ENCODE results near the gene TAF6.

TAF6 gene

DNA sequence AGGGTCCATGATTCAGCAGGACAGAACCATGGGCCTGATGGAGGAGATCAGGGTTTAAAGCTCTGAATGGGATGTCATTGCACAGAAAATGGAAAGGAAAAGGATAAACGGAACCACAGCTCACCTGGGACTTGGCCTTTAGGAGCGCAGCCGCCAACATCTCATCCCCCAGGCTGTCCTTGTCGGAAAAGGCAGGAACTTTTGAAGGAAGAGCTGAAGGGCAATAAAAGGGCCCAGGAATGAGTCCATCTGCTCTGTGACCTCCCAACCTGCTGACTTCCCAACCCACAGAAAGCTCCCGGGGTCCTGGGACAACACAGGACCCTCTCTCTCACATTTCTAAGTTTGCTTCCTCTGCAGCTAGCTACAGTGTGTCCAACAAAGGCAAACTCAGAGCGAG lies 43.7 kb downstream of the TAF6 start:
- DNase-seq (ENCODE audit: extremely low read depth in 1 of 2, low read depth in 1 of 2) = no peak

DNA sequence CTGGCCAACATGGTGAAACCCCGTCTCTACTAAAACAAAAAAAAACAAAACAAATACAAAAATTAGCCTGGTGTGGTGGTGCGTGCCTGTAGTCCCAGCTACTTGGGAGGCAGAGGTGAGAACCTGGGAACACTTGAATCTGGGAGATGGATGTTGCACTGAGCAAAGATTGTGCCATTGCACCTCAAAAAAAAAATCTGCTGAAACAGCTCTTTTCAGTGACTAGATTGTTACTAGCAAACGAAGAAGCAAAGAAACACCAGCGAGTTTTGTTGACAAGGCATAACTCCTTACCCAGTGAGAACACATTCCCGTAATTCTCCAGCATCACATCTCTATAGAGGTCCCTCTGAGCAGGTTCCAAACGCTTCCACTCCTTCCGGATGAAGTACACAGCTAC lies 44.3 kb downstream of the TAF6 start:
- DNase-seq (ENCODE audit: extremely low read depth in 1 of 2, low read depth in 1 of 2) = no peak

DNA sequence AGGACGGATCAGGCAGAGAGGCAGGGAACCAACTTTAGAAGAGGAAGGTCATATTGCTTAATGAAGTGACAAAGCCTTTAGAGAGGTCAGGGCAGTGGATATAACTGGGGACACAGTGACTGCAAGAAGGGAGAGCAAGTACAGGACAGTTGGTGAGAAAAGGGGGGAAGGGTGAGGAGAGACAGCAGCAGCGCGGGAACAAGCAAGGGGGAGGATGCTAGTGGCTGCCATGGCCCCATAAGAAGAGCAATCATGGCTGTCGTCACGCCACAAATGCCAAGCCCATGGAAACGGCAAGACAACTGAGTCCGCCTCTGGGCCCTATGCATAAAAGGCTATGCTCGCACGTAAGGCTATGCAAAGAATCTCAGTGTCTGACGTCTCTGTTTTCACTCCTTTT lies 46.7 kb downstream of the TAF6 start:
- no peak for DNase-seq (ENCODE audit: extremely low read depth in 1 of 2, low read depth in 1 of 2)

DNA sequence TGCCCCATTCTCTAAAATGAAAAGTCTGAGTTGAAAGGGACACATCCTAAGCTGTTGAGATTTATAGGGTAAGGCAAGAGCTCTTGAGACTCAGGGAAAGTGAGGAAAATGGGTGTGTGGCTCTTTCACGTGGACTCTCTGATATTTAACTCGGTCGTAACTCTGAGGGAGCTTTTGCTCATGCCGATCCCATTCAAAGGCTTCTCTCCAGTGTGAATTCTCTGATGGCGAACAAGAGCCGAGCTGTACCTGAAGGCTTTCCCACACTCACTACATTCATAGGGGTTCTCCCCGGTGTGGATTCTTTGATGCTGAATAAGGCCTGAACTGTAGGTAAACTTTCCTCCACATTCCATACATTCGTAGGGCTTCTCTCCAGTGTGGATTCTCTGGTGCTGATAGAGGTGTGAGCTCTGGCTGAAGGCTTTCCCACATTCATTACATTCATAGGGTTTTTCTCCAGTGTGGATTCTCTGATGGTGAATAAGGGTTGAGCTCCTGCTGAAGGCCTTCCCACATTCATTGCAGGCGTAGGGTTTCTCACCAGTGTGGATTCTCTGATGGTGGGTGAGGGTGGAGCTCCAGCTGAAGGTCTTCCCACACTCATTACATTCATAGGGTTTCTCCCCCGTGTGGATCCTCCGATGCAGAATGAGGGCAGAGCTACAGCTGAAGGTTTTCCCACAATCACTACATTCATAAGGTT lies 48.0 kb downstream of the TAF6 start:
- DNase-seq (ENCODE audit: extremely low read depth in 1 of 2, low read depth in 1 of 2) = no peak

DNA sequence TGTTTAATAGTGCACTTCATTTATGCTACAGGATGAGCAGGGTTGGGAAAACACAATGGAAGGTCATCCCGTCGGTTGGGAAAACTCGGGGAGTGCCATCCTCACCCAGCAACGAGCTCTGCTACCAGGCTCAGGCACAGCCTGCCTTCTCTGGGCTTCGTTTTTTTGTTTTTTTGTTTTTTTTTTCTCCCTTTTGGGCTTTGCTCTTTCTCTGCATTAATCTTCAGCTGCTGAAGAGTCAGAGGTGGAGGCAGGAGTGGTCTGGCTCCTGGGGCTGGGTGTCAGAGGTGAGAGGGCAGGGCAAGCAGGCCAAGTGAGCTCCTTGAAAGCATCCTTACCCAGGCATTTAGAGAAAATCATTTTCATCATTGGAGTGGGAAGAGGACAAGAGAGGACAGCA lies 49.2 kb downstream of the TAF6 start:
- DNase-seq (ENCODE audit: extremely low read depth in 1 of 2, low read depth in 1 of 2) = no peak

DNA sequence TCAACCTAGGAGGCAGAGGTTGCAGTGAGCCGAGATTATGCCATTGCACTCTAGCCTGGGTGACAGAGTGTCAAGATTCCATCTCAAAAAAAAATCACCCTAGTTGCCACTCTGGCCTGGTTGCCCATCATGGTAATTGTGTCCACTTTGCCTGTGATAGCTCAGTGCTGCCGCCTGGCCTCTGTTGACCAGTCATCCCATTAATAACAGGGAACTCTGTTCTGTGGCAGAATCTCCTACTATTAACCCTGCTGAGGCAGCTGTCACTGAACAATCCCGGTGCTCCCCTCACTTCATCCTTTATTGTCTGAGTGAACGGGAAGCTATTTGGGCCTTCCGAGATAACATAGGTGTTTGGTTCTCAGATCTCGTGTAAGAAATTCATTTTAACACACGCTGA lies 52.2 kb downstream of the TAF6 start:
- DNase-seq (ENCODE audit: extremely low read depth in 1 of 2, low read depth in 1 of 2) = no peak

DNA sequence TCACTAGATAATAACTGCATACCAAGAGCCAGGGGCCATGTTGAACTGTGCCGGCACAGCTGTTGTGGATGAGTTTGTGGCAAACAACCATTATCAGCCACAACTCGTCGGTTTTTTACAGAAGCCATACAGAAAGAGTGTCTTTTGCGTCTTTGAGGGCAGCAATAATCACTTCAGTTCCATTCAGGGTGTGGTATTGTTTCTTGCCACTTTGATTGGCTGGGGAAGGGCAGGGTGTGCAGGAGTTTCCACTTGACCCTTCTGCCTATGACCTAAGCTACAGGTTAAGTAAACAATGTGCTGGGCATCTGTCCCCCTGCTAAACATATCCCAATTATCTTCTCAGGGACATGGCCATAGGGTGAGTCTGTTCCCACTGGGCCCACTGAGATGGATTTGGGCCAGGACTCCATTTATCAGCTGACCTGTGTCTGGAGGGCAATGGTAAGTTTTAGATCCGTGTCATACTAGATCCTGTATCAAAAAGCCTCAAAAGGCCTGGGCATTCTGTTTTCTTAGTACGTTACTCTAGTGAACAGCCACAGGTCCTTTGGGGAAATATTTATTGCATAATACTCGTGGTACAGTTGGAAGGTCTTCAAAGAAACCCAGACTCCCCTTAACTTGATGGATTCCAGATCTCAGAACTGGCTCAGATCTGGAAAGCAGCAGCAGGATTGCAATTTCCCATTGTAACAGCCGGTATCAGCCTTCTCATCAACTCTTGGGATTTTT lies 53.5 kb downstream of the TAF6 start:
- DNase-seq (ENCODE audit: extremely low read depth in 1 of 2, low read depth in 1 of 2) = no peak

DNA sequence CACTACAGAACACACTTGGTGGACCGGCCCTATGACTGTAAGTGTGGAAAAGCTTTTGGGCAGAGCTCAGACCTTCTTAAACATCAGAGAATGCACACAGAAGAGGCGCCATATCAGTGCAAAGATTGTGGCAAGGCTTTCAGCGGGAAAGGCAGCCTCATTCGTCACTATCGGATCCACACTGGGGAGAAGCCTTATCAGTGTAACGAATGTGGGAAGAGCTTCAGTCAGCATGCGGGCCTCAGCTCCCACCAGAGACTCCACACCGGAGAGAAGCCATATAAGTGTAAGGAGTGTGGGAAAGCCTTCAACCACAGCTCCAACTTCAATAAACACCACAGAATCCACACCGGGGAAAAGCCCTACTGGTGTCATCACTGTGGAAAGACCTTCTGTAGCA lies 55.0 kb downstream of the TAF6 start:
- no peak for DNase-seq (ENCODE audit: extremely low read depth in 1 of 2, low read depth in 1 of 2)

DNA sequence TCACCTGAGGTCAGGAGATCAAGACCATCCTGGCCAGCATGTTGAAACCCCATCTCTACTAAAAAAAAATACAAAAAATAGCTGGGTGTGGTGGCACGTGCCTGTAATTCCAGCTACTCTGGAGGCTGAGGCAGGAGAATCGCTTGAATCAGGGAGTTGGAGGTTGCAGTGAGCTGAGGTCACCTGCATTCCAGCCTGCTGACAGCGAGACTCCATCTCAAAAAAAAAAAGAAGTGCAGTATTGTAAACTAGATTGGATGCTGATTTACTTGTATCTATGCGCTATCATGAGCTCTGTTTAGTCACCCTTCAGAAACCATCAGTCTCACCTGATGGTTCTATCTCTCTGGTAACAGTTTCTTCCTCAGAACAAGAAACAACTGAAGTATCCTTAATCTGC lies 55.8 kb downstream of the TAF6 start:
- DNase-seq (ENCODE audit: extremely low read depth in 1 of 2, low read depth in 1 of 2) = no peak

DNA sequence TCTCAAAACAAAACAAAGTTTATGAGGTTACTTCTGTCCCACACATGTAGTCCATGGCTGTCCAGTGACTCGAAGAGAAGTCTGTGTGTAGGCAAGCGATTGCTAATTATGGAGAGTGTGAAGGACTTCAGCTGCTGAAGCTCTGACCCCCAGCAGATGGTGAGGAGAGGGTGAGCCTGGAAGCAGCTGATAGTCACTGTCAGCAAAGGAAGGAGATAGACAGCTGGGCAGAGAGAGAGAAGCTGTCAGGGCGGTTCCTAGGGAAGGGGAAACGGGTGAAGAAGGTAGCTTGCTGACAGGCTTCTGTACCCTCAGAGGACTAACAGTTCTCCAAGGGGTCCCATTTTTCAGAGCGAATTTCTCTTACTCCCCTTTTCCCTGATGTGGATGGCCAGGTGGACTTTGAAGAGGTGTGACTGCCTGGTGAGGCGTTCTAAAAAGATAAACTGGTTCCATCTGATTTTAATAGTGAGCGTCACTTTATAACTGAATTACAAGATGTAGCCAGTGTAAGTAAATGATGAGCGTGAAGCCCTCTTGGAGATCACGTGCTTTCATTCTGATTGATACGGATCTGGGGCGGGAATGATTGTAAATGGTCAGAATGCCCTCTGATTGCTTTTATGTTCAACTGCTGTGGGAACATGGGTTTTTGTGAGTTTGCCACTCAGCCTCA lies 57.5 kb downstream of the TAF6 start:
- DNase-seq (ENCODE audit: extremely low read depth in 1 of 2, low read depth in 1 of 2) = no peak

DNA sequence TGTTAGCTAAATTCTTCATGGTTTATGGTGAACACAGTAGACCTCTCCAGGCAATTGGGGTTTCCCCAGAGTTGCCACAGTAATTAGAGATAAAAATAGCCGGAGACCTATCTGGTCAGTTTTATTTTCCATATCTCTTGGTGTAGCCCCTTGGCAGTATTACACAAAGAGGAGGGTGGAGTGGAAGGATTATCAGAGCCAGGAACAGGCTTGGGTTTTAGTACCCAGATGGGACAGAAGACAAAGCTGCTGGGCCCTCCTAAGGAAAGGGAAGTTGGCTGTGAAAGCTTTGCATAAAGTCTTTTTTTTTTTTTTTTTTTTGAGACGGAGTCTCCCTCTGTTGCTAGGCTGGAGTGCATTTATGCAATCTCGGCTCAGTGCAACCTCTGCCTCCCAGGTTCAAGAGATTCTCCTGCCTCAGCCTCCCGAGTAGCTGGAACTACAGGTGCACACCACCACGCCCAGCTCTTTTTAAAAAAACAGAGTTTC lies 59.9 kb downstream of the TAF6 start:
- DNase-seq (ENCODE audit: extremely low read depth in 1 of 2, low read depth in 1 of 2) = no peak

All from activated CD8-positive, alpha-beta memory T cell treated with anti-CD3 and anti-CD28 coated beads for 1 hour (primary cell).